K562 (cell line): Measurements from ENCODE around the gene AKIRIN1. TPM values are rescaled to one million over a fixed set of nuclear protein-coding genes. Genes with fewer than 3 reads are reported as not detected.
A peak's percentile ranks its signal among the peaks of the same experiment; 100 is the strongest.

Source experiments
- BRF1 ChIP-seq: IDR thresholded peaks from 3 replicates; pipeline ENCODE4 v1.6.1; 2011; ENCODE audit warnings: borderline replicate concordance, mild to moderate bottlenecking; ENCODE audit not compliant: insufficient read length; ENCODE audit errors: extremely low read depth
- CHD7 ChIP-seq: fragments of 200-600 bp; sonication (generic); IDR thresholded peaks from one replicate; pipeline ENCODE4 v1.6.1; 2012; ENCODE audit warnings: mild to moderate bottlenecking, low read depth, low read length, inconsistent platforms
- FOXJ2 ChIP-seq: fragments of 200-800 bp; sonication (Bioruptor generic); IDR thresholded peaks from 2 replicates; pipeline ENCODE4 v1.6.1; 2016; ENCODE audit warnings: missing genetic modification characterization, missing compliant biosample characterization
- SP2 ChIP-seq: IDR thresholded peaks from 2 replicates; pipeline ENCODE4 v1.6.1; 2011; ENCODE audit warnings: mild to moderate bottlenecking, low read depth, low read length, moderate library complexity; ENCODE audit not compliant: poor library complexity, severe bottlenecking; ENCODE audit errors: extremely low read depth
- XRCC3 ChIP-seq: fragments of 450-650 bp; IDR thresholded peaks from 2 replicates; pipeline ENCODE4 v1.6.1; 2017; ENCODE audit warnings: mild to moderate bottlenecking, moderate library complexity
- ZKSCAN1 ChIP-seq: fragments of 150-350 bp; IDR thresholded peaks from 2 replicates; pipeline ENCODE4 v1.6.1; 2016; ENCODE audit warnings: low read depth, low read length
- ZKSCAN3 ChIP-seq: fragments of 250-450 bp; sonication (Bioruptor Pico); IDR thresholded peaks from 2 replicates; pipeline ENCODE4 v1.4.0; 2020
- ZMIZ1 ChIP-seq, 2 experiments: fragments of 150-350 bp in 1 of 2; IDR thresholded peaks; 2 replicates each; pipeline ENCODE4 v1.6.1; 2012 to 2016; ENCODE audit warnings: low read depth in 2 of 2, low read length in 2 of 2, mild to moderate bottlenecking in 1 of 2, moderate library complexity in 1 of 2
- ZZZ3 ChIP-seq: fragments of 450-650 bp; IDR thresholded peaks from 2 replicates; pipeline ENCODE4 v1.6.1; 2016; ENCODE audit warnings: antibody characterized with exemption, mild to moderate bottlenecking, moderate library complexity
- polyA plus RNA-seq, 8 experiments: library from polyadenylated mRNA; depleted of rRNA in 4 of 8; stranded (reverse) in 5 of 8; unstranded in 3 of 8; fragments of >200 nt; fragmentation: Nextera tagmentation in 2 of 8; fragmentation: Illumina TruSeq in 1 of 8; extraction: Ambion mirVana in 2 of 8; extraction: Trizol in 1 of 8; gene quantifications; 2 replicates each; pipeline versions ENCODE4 v1.2.1 to v1.2.3, GENCODE V29; 2011 to 2014; ENCODE audit warnings: inconsistent platforms in 1 of 8, missing spikeins in 1 of 8
- total RNA-seq, 7 experiments: library from RNA; depleted of rRNA in 6 of 7; stranded (reverse); fragments of >200 nt in 6 of 7; fragmentation: Illumina TruSeq in 2 of 7; extraction: Trizol in 2 of 7; gene quantifications; 2 replicates each; pipeline versions ENCODE4 v1.2.1 to v1.2.3, GENCODE V29; 2011 to 2021; ENCODE audit warnings: low replicate concordance in 1 of 7
- TF ChIP-seq, protein P1 (sequence below): fragments of 250-450 bp; sonication (Bioruptor Pico); IDR thresholded peaks from 2 replicates; pipeline ENCODE4 v1.4.0; 2020; ENCODE audit warnings: borderline replicate concordance

The AKIRIN1 gene
- total and polyA plus RNA-seq, 9 of the 15 experiments (the other 6 are each of a cell fraction or from before 2014, with no cell fraction given) = 11.5 to 139 (median 83.4) TPM

- TF ChIP-seq ZMIZ1 (IDR thresholded peaks at IDR 0.05; ENCODE audit: low read depth in 2 of 2, low read length in 2 of 2) = no peak
- TF ChIP-seq FOXJ2 = no peak
- TF ChIP-seq, protein P1, sequence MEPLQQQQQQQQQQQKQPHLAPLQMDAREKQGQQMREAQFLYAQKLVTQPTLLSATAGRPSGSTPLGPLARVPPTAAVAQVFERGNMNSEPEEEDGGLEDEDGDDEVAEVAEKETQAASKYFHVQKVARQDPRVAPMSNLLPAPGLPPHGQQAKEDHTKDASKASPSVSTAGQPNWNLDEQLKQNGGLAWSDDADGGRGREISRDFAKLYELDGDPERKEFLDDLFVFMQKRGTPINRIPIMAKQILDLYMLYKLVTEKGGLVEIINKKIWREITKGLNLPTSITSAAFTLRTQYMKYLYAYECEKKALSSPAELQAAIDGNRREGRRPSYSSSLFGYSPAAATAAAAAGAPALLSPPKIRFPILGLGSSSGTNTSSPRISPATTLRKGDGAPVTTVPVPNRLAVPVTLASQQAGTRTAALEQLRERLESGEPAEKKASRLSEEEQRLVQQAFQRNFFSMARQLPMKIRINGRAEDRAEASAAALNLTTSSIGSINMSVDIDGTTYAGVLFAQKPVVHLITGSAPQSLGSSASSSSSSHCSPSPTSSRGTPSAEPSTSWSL (CRISPR knock-in tag) = no peak
- TF ChIP-seq ZKSCAN1 = no peak
- no peak for TF ChIP-seq SP2
- TF ChIP-seq CHD7 = no peak
- no peak for TF ChIP-seq BRF1
- no peak for TF ChIP-seq ZKSCAN3 (CRISPR knock-in tag)
- no peak for TF ChIP-seq XRCC3
- peak; percentile 61; the same call in 1 of the 2 replicates for TF ChIP-seq ZZZ3
Measured at GRCh38 chr1:39026051-39026865, 35.2 kb downstream of the AKIRIN1 start, which contains the start of gene NDUFS5 (continued).
